Endodermal cell (in vitro differentiated cells): Measurements from ENCODE around the gene PIMREG. TPM values are rescaled to one million over a fixed set of nuclear protein-coding genes. Genes with fewer than 3 reads are reported as not detected.

ENCODE experiments used
- DNase-seq: peaks from one replicate; pipeline ENCODE4 v3.0.0-alpha.2; 2017
- H3K27ac ChIP-seq: 2 replicates; pipeline ENCODE4 v1.5.1; 2013; ENCODE audit warnings: mild to moderate bottlenecking, low read depth, low read length, moderate library complexity
- H3K27me3 ChIP-seq: 2 replicates; pipeline ENCODE4 v1.6.1; 2013; ENCODE audit warnings: mild to moderate bottlenecking, low read length, moderate library complexity; ENCODE audit not compliant: insufficient read depth, control insufficient read depth, poor library complexity, severe bottlenecking
- H3K36me3 ChIP-seq: 2 replicates; pipeline ENCODE4 v1.7.0; 2013; ENCODE audit warnings: mild to moderate bottlenecking, low read length, moderate library complexity; ENCODE audit not compliant: control insufficient read depth, insufficient read depth
- H3K4me1 ChIP-seq: one replicate; pipeline ENCODE4 v1.7.0; 2013; ENCODE audit warnings: low read length; ENCODE audit not compliant: control insufficient read depth, insufficient read depth
- H3K4me3 ChIP-seq: 2 replicates; pipeline ENCODE4 v1.5.1; 2013; ENCODE audit warnings: mild to moderate bottlenecking, low read length, moderate library complexity
- H3K9ac ChIP-seq: 2 replicates; pipeline ENCODE4 v1.6.1; 2013; ENCODE audit warnings: mild to moderate bottlenecking, low read length, moderate library complexity; ENCODE audit not compliant: poor library complexity, severe bottlenecking; ENCODE audit errors: extremely low read depth
- H3K9me3 ChIP-seq: 2 replicates; pipeline ENCODE4 v1.6.1; 2013; ENCODE audit warnings: mild to moderate bottlenecking, low read length, moderate library complexity; ENCODE audit not compliant: control insufficient read depth
- H3K27ac Mint-ChIP-seq: 2 replicates; pipeline ENCODE4 v1.8.0; 2020; ENCODE audit warnings: mixed read lengths
- H3K27me3 Mint-ChIP-seq: 2 replicates; pipeline ENCODE4 v1.8.0; 2021; ENCODE audit warnings: mild to moderate bottlenecking, mixed read lengths; ENCODE audit not compliant: insufficient read depth
- H3K36me3 Mint-ChIP-seq: 2 replicates; pipeline ENCODE4 v1.8.0; 2020; ENCODE audit warnings: low read depth, mixed read lengths
- H3K4me1 Mint-ChIP-seq: 2 replicates; pipeline ENCODE4 v1.8.0; 2020; ENCODE audit warnings: mixed read lengths
- H3K4me3 Mint-ChIP-seq: 2 replicates; pipeline ENCODE4 v1.8.0; 2020; ENCODE audit warnings: mild to moderate bottlenecking, moderate library complexity, mixed read lengths
- H3K9me3 Mint-ChIP-seq: 2 replicates; pipeline ENCODE4 v1.8.0; 2020; ENCODE audit warnings: mild to moderate bottlenecking, mixed read lengths
- CTCF ChIP-seq: fragments of 200-600 bp; sonication (generic); conservative IDR thresholded peaks from 2 replicates; pipeline ENCODE4 v1.5.0; 2021; ENCODE audit warnings: antibody characterized with exemption, mild to moderate bottlenecking
- WGBS, 2 experiments: methylation state at CpG; one replicate each; pipeline versions ENCODE4 v1.1.5 to v1.1.7; 2013; ENCODE audit warnings: missing lambda C conversion rate in 2 of 2, mixed read lengths in 1 of 2; ENCODE audit not compliant: insufficient coverage in 1 of 2, insufficient read length in 1 of 2; 5-methylcytosine and 5-hydroxymethylcytosine counted together
- total RNA-seq, 2 donors: library from RNA; stranded (reverse); fragmentation: NEBNext Ultra II Directional in 1 of 2; extraction: Animal tissue kit (Norgen Biotek cat#: 25700) in 1 of 2; gene quantifications; 2 replicates in 1 of 2; 3 replicates in 1 of 2; pipeline ENCODE4 v1.2.1, GENCODE V29; 2021

The PIMREG gene
- total RNA-seq, 2 donors from 2014 or later = 33.4 to 68.7 TPM

GRCh38 chr17:6496116-6496481 lies 51.8 kb downstream of the PIMREG start:
- no peaks in the 10 kb centered on the region for H3K27me3 ChIP-seq
- peak overlapping the region; percentile 15 for H3K4me3 ChIP-seq
- H3K27me3 Mint-ChIP-seq = peaks cover 13% of the 10 kb centered on the region
- 17 to 25% methylated on average over 8 of the region's 8 CpGs for WGBS, 2 experiments
- DNase-seq = peak; percentile 97
- no peaks in the 10 kb centered on the region for H3K36me3 ChIP-seq
- no peak overlapping the region for H3K27ac ChIP-seq
- H3K4me1 Mint-ChIP-seq = peaks cover 23% of the 10 kb centered on the region
- H3K4me3 Mint-ChIP-seq = peak overlapping the region; percentile 52
- no peak overlapping the region for H3K9ac ChIP-seq
- peak; percentile 7 for TF ChIP-seq CTCF
- no peaks in the 10 kb centered on the region for H3K4me1 ChIP-seq
- no peaks in the 10 kb centered on the region for H3K36me3 Mint-ChIP-seq
- peak overlapping the region; percentile 83 for H3K27ac Mint-ChIP-seq
- H3K9me3 Mint-ChIP-seq = no peaks in the 10 kb centered on the region
- H3K9me3 ChIP-seq = no peaks in the 10 kb centered on the region

GRCh38 chr17:6496640-6497441 lies 52.6 kb downstream of the PIMREG start:
- peaks cover 23% of the 10 kb centered on the region for H3K4me1 Mint-ChIP-seq
- Histone ChIP-seq H3K9me3 (no peaks in the 10 kb centered on the region), H3K9ac (no peak overlapping the region), H3K4me3 (no peak overlapping the region), H3K4me1 (no peaks in the 10 kb centered on the region), H3K27me3 (no peaks in the 10 kb centered on the region), H3K27ac (no peak overlapping the region), H3K36me3 (no peaks in the 10 kb centered on the region)
- peaks cover 13% of the 10 kb centered on the region for H3K27me3 Mint-ChIP-seq
- no peaks in the 10 kb centered on the region for H3K9me3 Mint-ChIP-seq
- WGBS, 2 experiments = 88 to 95% methylated on average over 12 to 15 of the region's 15 CpGs
- no peak for TF ChIP-seq CTCF
- H3K27ac Mint-ChIP-seq = no peak overlapping the region
- no peaks in the 10 kb centered on the region for H3K36me3 Mint-ChIP-seq
- peak overlapping the region; percentile 52 for H3K4me3 Mint-ChIP-seq
- peak; percentile 59 for DNase-seq

GRCh38 chr17:6497496-6498221 lies 53.4 kb downstream of the PIMREG start:
- Histone ChIP-seq H3K27me3 (no peaks in the 10 kb centered on the region), H3K9me3 (no peaks in the 10 kb centered on the region), H3K4me3 (no peak overlapping the region), H3K36me3 (no peaks in the 10 kb centered on the region), H3K9ac (no peak overlapping the region), H3K4me1 (no peaks in the 10 kb centered on the region), H3K27ac (no peak overlapping the region)
- Mint-ChIP-seq H3K4me3 (no peak overlapping the region), H3K4me1 (peaks cover 23% of the 10 kb centered on the region), H3K27me3 (peaks cover 13% of the 10 kb centered on the region), H3K27ac (no peak overlapping the region), H3K36me3 (no peaks in the 10 kb centered on the region), H3K9me3 (no peaks in the 10 kb centered on the region)
- 62 to 72% methylated on average over 12 to 17 of the region's 17 CpGs for WGBS, 2 experiments
- DNase-seq = peak; percentile 84
- TF ChIP-seq CTCF = no peak
